Measurements from ENCODE around the gene LARGE2.
A peak's percentile ranks its signal among the peaks of the same experiment; 100 is the strongest.
"Not testable (repeated sequence)": the region's sequence is repeated elsewhere in the genome, so short reads cannot be mapped to it uniquely, and the experiment has no call there.

LARGE2 gene

DNA sequence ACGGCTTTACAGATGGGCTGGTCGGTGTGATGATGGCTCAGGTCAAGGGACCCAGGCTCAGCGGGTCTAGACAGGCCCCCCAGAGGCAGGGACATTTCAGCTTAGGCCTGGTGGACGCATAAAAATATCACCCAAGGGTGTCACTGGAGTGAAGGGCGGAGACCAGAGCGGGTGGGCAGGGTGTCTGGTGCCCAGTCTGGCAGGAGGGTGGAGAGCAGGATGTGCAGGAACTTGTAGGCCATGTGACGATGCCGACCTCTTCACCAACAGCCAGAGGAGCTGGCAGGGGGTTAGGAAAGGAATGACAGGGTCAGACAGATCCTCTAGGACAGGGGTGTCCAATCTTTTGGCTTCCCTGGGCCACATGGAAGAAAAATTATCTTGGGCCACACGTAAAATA, 32.5 kb upstream of the LARGE2 start:
- DNase-seq (no peak), ATAC-seq (no peak)
- Mint-ChIP-seq H3K27me3 (peaks cover 45% of the 10 kb centered on the region), H3K4me3 (no peak overlapping the region), H3K9me3 (no peaks in the 10 kb centered on the region), H3K27ac (peak overlapping the region in 1 of 2 donors; percentile 66), H3K4me1 (peaks cover 5% of the 10 kb centered on the region)

DNA sequence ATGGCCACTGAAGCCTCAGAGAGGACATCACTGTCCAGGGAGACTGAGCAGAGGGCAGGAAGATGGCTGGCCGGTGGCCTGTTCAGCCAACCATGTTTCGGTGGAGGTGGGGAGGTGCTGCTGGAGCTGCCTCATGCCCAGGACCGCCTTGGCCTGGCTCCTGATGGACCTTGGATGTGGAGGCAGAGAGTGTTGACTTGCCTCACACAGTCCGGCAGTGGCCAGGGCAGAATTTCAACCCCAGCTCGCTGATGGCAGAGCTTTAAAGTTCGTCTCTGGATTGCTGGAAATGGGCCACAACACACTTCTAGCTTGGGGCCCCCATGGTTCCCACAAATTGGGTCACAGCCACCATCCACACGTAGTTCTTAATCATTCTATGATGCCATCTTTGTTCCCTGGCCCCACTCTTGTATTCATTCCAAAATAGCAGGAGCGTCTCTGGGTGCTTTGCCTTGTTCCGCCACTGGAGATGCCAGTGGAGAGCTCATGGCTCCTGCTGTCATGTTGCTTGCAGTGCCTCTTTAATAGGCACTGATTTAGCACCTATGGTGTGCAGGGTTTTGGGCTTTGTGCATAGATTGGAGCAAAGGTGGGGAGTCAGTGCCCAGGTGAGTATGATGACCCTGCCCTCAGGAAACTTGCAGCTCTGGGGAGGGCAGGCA, 31.4 kb upstream of the LARGE2 start:
- ATAC-seq (no peak), DNase-seq (no peak)
- Mint-ChIP-seq H3K4me1 (no peaks in the 10 kb centered on the region), H3K9me3 (no peaks in the 10 kb centered on the region), H3K4me3 (no peak overlapping the region), H3K27me3 (peaks cover 50% of the 10 kb centered on the region), H3K27ac (no peak overlapping the region)

DNA sequence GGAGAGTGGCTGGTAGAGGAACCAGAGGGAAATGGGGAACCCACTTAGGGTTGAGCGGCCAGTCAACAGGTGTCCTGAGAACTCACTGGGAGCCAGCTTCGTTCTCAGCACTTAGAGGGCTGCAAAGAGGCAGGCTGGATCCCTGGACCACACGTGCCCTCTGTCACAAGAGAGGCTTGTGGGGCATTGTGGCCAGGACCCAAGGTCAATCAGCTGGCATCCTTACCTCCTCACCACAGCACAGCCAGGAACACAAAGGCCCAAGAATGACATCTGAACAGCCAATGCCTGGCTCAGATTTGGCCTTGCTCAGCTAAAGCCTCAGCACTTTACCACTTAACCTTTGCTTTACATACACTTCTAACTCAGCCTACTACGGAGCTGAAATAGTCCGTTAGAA, 29.6 kb upstream of the LARGE2 start:
- Mint-ChIP-seq H3K27ac (no peak overlapping the region), H3K4me3 (no peak overlapping the region), H3K4me1 (peaks cover 2% of the 10 kb centered on the region)

DNA sequence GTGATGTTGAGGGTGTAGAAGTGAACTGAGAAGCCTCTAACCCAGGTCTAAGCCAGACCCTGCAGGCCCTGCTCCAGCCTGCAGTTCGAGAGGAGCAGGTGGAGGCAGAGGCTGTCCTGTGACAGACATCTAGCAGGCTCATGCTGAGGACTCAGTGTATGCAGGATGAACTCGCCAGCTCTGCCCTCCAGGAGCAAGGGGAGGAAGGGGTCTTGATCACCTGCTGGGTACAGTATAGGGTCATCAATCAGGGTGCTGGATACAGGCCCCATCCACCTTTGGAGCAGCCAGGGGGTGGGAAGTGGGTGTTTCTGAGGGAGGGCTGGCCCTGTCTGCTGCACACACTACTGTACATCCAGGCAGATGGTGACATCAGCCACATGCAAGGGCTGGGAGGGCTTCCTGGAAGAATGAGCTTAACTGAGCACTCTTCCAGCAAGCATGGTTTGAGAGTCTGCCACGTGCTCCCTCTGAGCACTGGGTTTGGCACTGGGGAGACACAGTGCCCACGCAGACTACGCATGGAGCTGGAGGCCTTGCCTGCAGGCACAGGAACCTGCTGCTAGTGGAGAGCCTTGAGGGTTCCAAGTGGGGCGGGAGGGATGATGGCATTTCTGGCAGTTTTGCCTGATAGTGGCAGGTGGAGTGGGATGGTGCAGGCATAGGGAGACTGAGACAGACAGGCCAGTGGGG, 27.8 kb upstream of the LARGE2 start:
- no peaks in the 10 kb centered on the region for H3K9me3 Mint-ChIP-seq
- peaks cover 17% of the 10 kb centered on the region for H3K4me1 Mint-ChIP-seq
- peaks cover 65% of the 10 kb centered on the region for H3K27me3 Mint-ChIP-seq
- no peak overlapping the region for H3K4me3 Mint-ChIP-seq
- DNase-seq = no peak
- H3K27ac Mint-ChIP-seq = no peak overlapping the region
- ATAC-seq = no peak

More for the DNA sequence above, 29.6 kb upstream of the LARGE2 start:
- DNase-seq (no peak), ATAC-seq (no peak)
- H3K27me3 Mint-ChIP-seq = peaks cover 52% of the 10 kb centered on the region
- H3K9me3 Mint-ChIP-seq = no peaks in the 10 kb centered on the region

DNA sequence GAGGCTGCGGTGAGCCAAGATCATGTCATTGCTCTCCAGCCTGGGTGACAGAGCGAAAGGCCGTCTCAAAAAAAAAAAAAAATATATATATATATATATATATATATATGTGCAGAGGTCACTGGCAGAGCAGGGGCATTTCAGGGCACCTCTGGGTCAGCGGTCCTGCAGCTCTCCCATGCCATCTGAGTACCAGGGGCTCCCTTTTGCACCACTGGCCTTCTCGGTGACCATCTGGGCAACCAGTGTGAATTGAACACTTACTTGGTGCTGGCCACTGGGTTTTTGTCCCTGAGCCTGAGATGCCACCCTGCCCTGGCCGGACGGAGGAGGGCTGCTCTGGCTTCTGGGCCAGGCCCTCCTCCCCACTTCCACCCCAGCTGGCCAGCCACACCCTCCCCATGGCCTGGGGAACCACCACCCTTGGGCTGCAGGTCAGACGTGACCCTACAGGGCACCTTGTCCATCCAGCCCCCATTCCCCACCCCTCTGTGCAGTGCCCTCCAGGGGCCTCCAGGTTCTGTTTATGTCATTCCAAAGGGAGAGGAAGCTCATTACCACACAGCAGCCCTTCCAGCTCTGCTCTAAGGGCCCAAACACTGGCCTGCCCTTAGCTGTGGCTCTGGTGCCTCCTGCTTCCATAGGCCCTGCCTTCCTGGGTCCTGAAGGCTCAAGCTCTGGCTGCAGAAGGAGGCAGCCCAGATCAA, 26.8 kb upstream of the LARGE2 start:
- ATAC-seq = no peak
- Mint-ChIP-seq H3K4me3 (no peak overlapping the region), H3K9me3 (no peaks in the 10 kb centered on the region), H3K4me1 (peaks cover 21% of the 10 kb centered on the region), H3K27ac (no peak overlapping the region), H3K27me3 (peaks cover 72% of the 10 kb centered on the region)
- no peak for DNase-seq

DNA sequence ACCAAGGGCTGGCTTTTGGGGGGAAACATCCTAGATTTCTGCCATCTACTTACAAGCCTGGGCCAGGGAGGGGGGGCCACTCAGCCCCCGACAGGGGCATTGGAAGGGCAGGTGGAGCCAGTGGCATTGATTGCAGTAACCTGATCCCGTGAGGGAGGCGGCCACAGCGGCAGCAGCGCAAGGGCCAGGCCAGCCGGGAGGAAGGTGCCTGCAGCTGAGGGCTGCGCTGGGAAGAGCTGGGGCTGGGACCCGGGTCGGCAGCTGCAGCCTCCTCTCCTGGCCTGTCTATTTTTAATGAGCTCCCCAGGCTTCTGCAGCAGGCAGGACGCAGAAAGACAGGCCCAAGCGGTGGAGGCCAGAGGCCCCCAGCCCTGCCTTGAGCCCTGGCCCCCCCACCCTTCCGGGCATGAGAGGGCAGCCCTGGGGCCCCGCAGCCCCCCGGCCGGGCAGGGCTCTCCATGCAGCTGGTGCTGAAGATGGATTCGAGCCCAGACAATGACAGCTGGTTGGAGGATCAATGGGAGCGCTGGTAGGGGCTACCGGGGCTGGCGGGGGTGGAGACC, 26.0 kb upstream of the LARGE2 start:
- H3K4me3 Mint-ChIP-seq = no peak overlapping the region

DNA sequence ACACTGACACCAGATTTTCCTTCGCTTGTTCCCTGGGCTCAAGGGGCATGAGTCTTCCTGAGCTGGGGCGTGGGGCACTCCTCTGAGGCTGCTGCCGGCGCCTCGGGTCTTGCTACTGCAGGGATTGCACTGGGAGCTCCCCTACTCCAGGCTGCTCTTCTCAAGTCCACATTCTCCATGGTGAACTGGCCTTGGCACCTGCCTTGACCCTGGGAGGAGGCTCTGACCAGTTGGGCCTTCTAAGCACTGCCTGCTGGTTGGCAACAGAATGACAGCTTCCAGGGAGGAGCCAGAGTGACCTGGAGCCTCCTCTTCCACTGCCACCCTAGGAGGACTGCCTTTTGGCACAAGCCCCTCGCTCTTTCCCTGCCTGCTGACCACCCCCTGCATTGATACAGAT, 24.9 kb upstream of the LARGE2 start:
- DNase-seq = no peak
- H3K9me3 Mint-ChIP-seq = no peaks in the 10 kb centered on the region
- H3K4me3 Mint-ChIP-seq = no peak overlapping the region
- peaks cover 23% of the 10 kb centered on the region for H3K4me1 Mint-ChIP-seq
- peaks cover 76% of the 10 kb centered on the region for H3K27me3 Mint-ChIP-seq
- no peak for ATAC-seq
- no peak overlapping the region for H3K27ac Mint-ChIP-seq

More for the DNA sequence above, 26.0 kb upstream of the LARGE2 start:
- Mint-ChIP-seq H3K9me3 (no peaks in the 10 kb centered on the region), H3K27me3 (peaks cover 80% of the 10 kb centered on the region), H3K27ac (no peak overlapping the region), H3K4me1 (peaks cover 23% of the 10 kb centered on the region)
- ATAC-seq (no peak), DNase-seq (no peak)

DNA sequence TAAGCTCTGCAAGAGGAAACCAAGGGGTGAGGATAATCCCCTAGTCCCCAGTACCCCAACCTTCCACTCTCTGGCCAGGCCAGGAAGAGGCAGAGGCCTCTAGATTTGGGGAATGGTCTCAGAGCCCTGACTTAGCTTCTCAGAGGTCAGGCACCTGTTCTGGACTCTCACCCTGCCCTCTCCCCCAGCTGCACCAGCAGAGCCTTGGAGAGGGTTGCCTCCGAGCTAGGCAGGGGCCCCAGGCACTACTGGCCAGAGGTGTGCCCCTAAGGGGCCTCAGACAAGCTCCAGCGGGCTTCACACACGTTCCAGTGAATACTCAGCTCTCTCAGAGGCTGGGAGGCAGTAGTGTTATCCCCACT, 23.4 kb upstream of the LARGE2 start:
- Mint-ChIP-seq H3K9me3 (no peaks in the 10 kb centered on the region), H3K4me3 (peak overlapping the region; percentile 72 to 79), H3K27ac (peak overlapping the region in 1 of 2 donors; percentile 8), H3K27me3 (peaks cover 68% of the 10 kb centered on the region), H3K4me1 (peaks cover 23% of the 10 kb centered on the region)
- DNase-seq (no peak), ATAC-seq (no peak)

DNA sequence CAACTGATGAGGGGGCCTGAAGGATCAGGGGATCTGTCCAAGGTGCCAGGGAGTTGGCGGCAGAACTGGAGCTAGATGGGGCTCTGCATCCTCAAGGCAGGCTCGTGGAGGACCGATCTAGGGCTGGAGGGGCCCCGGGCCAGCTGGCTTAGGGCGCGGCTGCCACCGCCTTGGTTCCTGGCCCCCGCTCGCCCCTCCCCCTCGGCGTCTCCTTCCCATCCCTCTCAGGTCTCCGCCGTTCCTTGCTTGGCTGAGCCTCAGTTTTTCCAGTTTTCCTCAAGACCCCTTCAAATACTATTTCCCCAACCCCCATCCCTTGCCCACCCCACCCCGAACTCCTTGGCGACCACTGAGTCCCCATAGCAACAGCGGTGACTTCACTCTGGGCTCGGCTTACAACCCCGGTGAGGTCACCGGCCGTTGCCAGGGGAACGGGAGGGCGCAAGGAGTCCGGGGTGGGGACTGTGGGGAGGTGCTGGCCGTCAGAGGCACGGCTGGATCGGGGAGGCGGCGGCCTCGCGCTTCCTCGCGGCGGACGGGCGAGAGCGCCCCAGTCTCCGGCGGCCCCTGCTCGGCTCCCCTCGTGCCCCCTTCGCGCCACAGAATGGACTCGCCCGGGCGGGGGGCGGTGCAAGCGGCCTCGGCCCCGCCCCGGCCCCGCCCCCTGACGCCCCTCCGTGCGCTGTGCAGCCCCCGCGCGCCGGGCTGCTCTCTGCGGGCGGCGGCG, 22.8 kb upstream of the LARGE2 start:
- Mint-ChIP-seq H3K9me3 (no peaks in the 10 kb centered on the region), H3K4me1 (peaks cover 23% of the 10 kb centered on the region), H3K27me3 (peaks cover 62% of the 10 kb centered on the region), H3K4me3 (peak overlapping the region; percentile 72 to 79), H3K27ac (peak overlapping the region in 1 of 2 donors; percentile 61)
- ATAC-seq (peak; percentile 81), DNase-seq (peak; percentile 73 to 81)

DNA sequence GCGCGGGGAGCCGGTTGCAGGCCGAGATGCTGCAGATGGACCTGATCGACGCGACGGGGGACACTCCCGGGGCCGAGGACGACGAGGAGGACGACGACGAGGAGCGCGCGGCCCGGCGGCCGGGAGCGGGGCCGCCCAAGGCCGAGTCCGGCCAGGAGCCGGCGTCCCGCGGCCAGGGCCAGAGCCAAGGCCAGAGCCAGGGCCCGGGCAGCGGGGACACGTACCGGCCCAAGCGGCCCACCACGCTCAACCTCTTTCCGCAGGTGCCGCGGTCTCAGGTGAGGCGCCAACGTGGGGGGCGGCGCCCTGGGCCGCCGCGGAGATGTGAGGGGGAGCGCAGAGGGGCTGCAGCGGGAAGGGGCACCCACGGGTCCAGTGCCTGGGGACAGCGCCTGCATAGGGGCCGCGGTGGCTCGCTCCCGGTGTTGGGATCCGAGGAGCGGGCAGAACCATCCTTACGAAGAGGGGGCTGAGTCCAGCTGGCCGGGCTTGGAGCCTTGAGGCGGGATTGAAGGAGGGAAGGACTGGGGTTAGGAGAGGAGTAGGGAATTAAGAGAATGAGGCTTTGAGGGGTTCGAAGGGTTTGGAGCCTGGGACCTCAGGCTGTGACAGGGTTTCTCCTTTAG, 22.2 kb upstream of the LARGE2 start:
- not testable (repeated sequence) for DNase-seq, H3K9me3 Mint-ChIP-seq, H3K27ac Mint-ChIP-seq
- peak overlapping the region; percentile 62 to 79 for H3K4me3 Mint-ChIP-seq
- ATAC-seq = peak; percentile 1
- H3K4me1 Mint-ChIP-seq = peaks cover 23% of the 10 kb centered on the region
- peaks cover 56% of the 10 kb centered on the region for H3K27me3 Mint-ChIP-seq

DNA sequence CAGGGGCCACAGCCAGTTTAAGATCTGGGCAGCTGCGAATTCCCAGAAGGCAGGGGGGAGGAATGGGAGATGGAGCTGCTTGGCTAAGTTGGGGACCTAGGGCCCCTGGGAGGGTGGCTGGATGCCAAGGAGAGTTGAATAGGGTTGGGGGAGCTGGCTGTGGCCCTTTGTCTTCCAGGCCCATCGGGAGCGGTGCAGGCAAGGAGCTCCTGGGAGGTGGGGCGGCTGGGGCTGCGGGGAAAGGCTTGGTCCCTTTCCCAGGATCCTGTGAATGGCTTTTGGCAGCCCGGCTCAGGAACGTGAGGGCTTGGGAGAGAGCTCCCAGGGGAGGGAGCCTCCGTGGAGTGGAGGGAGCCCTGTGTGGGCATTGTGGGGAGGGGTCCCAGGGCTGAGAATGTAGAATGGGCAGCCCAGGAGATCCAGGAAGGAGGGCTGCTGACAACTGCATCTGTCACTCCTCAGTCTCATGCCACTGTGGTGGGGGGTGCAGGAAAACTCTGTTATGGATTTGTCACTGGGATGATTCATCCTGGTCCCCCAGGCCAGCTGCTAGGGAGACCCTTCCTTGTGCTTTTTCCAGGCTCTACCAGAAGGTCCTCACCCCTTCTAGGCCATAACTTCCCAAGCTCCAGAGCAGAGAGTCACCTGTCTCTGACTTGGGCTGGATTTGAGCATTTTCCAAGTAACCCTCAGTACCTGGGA, 21.4 kb upstream of the LARGE2 start:
- no peak for ATAC-seq
- Mint-ChIP-seq H3K27ac (no peak overlapping the region), H3K4me1 (peaks cover 26% of the 10 kb centered on the region), H3K9me3 (no peaks in the 10 kb centered on the region), H3K4me3 (peak overlapping the region; percentile 48 to 62), H3K27me3 (peaks cover 48% of the 10 kb centered on the region)
- DNase-seq = no peak

DNA sequence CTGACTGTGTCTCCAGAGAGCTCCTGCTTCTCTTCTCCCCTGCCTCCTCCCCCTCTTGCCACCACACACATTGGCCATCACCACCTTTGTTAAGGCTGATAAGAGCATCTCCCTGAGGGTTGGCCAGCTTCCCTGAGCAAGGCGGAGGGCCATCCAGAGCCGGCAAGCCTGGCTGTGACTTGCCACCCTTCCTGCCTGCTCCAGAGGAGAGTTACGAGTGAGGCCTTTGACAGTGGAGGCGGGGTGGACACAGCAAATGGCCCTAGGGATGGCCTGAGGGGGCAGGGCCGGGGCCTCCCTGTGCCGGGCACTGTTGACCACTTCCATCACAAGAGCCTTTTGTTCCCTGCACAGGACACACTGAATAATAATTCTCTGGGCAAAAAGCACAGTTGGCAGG, 20.8 kb upstream of the LARGE2 start:
- H3K27me3 Mint-ChIP-seq = peaks cover 42% of the 10 kb centered on the region

DNA sequence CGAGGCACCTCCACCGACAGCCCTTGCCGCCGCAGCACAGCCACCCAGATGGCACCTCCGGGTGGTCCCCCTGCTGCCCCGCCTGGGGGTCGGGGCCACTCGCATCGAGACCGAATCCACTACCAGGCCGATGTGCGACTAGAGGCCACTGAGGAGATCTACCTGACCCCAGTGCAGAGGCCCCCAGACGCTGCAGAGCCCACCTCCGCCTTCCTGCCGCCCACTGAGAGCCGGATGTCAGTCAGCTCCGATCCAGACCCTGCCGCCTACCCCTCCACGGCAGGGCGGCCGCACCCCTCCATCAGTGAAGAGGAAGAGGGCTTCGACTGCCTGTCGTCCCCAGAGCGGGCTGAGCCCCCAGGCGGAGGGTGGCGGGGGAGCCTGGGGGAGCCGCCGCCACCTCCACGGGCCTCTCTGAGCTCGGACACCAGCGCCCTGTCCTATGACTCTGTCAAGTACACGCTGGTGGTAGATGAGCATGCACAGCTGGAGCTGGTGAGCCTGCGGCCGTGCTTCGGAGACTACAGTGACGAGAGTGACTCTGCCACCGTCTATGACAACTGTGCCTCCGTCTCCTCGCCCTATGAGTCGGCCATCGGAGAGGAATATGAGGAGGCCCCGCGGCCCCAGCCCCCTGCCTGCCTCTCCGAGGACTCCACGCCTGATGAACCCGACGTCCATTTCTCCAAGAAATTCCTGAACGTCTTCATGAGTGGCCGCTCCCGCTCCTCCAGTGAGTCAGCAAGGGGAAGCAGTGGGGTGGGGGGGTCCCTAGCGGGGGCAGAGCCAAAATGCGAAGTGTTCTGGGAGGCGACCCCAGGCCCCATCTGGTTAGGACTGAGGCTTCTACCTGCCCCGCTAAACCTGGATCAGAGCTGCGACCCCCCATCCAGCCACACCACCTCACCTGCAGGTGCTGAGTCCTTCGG, 19.7 kb upstream of the LARGE2 start:
- ATAC-seq (no peak), DNase-seq (no peak)
- Mint-ChIP-seq H3K4me3 (no peak overlapping the region), H3K27me3 (peaks cover 31% of the 10 kb centered on the region), H3K27ac (no peak overlapping the region), H3K4me1 (peaks cover 32% of the 10 kb centered on the region), H3K9me3 (no peaks in the 10 kb centered on the region)

More for the DNA sequence above, 20.8 kb upstream of the LARGE2 start:
- DNase-seq = no peak
- no peak overlapping the region for H3K4me3 Mint-ChIP-seq
- no peak for ATAC-seq
- H3K9me3 Mint-ChIP-seq = no peaks in the 10 kb centered on the region
- no peak overlapping the region for H3K27ac Mint-ChIP-seq
- peaks cover 32% of the 10 kb centered on the region for H3K4me1 Mint-ChIP-seq
